Measurements from ENCODE around the gene GOLGA8F.
"Not testable (repeated sequence)": the region's sequence is repeated elsewhere in the genome, so short reads cannot be mapped to it uniquely, and the experiment has no call there.

Gene GOLGA8F

GRCh38 chr15:28378364-28378763 lies at the start of gene GOLGA8F:
GOLGA8F (plus strand) TSS chr15:28378664; CDS start chr15:28378762, 98 bp downstream.
- CTCF ChIA-PET, H3K36me3 Mint-ChIP-seq, H3K27me3 Mint-ChIP-seq, H3K4me3 Mint-ChIP-seq, DNase-seq, H3K27ac Mint-ChIP-seq, H3K9me3 Mint-ChIP-seq, H3K4me1 Mint-ChIP-seq: not testable (repeated sequence)

- H3K36me3 Mint-ChIP-seq, H3K4me3 Mint-ChIP-seq, DNase-seq, CTCF ChIA-PET, H3K27me3 Mint-ChIP-seq, H3K4me1 Mint-ChIP-seq, H3K27ac Mint-ChIP-seq, H3K9me3 Mint-ChIP-seq: not testable (repeated sequence)
These were observed 20.5 kb upstream of the GOLGA8F start, which contains the start of gene GOLGA6L24 for GRCh38 chr15:28357984-28358383. GOLGA6L24 (minus strand) TSS chr15:28358084; CDS start chr15:28358023, 61 bp downstream.

GRCh38 chr15:28365502-28365901 lies 13.0 kb upstream of the GOLGA8F start:
- H3K27ac Mint-ChIP-seq, DNase-seq, H3K9me3 Mint-ChIP-seq, H3K4me1 Mint-ChIP-seq, CTCF ChIA-PET, H3K27me3 Mint-ChIP-seq, H3K36me3 Mint-ChIP-seq, H3K4me3 Mint-ChIP-seq: not testable (repeated sequence)

GRCh38 chr15:28380053-28380452 lies 1.6 kb downstream of the GOLGA8F start:
- CTCF ChIA-PET = not testable (repeated sequence)

GRCh38 chr15:28396022-28396421 lies 17.6 kb downstream of the GOLGA8F start:
- CTCF ChIA-PET, H3K4me1 Mint-ChIP-seq, H3K27ac Mint-ChIP-seq, DNase-seq, H3K27me3 Mint-ChIP-seq, H3K36me3 Mint-ChIP-seq, H3K4me3 Mint-ChIP-seq, H3K9me3 Mint-ChIP-seq: not testable (repeated sequence)

More at GRCh38 chr15:28380053-28380452, 1.6 kb downstream of the GOLGA8F start:
- not testable (repeated sequence) for H3K27ac Mint-ChIP-seq, H3K36me3 Mint-ChIP-seq, H3K4me3 Mint-ChIP-seq, H3K27me3 Mint-ChIP-seq, H3K9me3 Mint-ChIP-seq, H3K4me1 Mint-ChIP-seq
- peak; percentile 57 for DNase-seq

- H3K27ac Mint-ChIP-seq, DNase-seq, H3K27me3 Mint-ChIP-seq, H3K9me3 Mint-ChIP-seq, H3K4me3 Mint-ChIP-seq, CTCF ChIA-PET, H3K4me1 Mint-ChIP-seq, H3K36me3 Mint-ChIP-seq: not testable (repeated sequence)
These were observed 24.4 kb downstream of the GOLGA8F start for GRCh38 chr15:28402774-28403435.

- H3K27me3 Mint-ChIP-seq, CTCF ChIA-PET, H3K36me3 Mint-ChIP-seq, H3K4me3 Mint-ChIP-seq, H3K27ac Mint-ChIP-seq, DNase-seq, H3K4me1 Mint-ChIP-seq, H3K9me3 Mint-ChIP-seq: not testable (repeated sequence)
These were observed 42.0 kb downstream of the GOLGA8F start for GRCh38 chr15:28420470-28420869.

GRCh38 chr15:28435594-28435993 lies 57.1 kb downstream of the GOLGA8F start:
- DNase-seq, CTCF ChIA-PET, H3K4me3 Mint-ChIP-seq, H3K27me3 Mint-ChIP-seq, H3K9me3 Mint-ChIP-seq, H3K4me1 Mint-ChIP-seq, H3K36me3 Mint-ChIP-seq, H3K27ac Mint-ChIP-seq: not testable (repeated sequence)
